Activated T-cell treated with anti-CD3 and anti-CD28 coated beads, Interleukin-2, amount 50 U/mL, for 4 hours (primary cell): ENCODE data around the gene ISOC2. TPM values are rescaled to one million over a fixed set of nuclear protein-coding genes. Genes with fewer than 3 reads are reported as not detected.
"Not testable (repeated sequence)": the region's sequence is repeated elsewhere in the genome, so short reads cannot be mapped to it uniquely, and the experiment has no call there.

Experiments
- ATAC-seq, 2 donors: fragments of 200-7000 bp; cut with Tn5 transposase; one replicate each; pipeline ENCODE4 v1.10.0; 2021
- DNase-seq: peaks from one replicate; pipeline ENCODE4 v3.0.0-alpha.2; 2020
- H3K27me3 Mint-ChIP-seq: one replicate; pipeline ENCODE4 v1.8.0; 2021; ENCODE audit warnings: low read depth, mixed read lengths
- H3K36me3 Mint-ChIP-seq: one replicate; pipeline ENCODE4 v1.8.0; 2022; ENCODE audit warnings: mixed read lengths; ENCODE audit not compliant: insufficient read depth
- H3K4me1 Mint-ChIP-seq: one replicate; pipeline ENCODE4 v1.8.0; 2021; ENCODE audit warnings: low read depth, mixed read lengths
- H3K4me3 Mint-ChIP-seq: one replicate; pipeline ENCODE4 v1.8.0; 2021; ENCODE audit warnings: mild to moderate bottlenecking, moderate library complexity, mixed read lengths
- H3K9me3 Mint-ChIP-seq: one replicate; pipeline ENCODE4 v1.8.0; 2021; ENCODE audit warnings: mixed read lengths
- total RNA-seq, 3 donors: library from RNA; stranded (reverse); gene quantifications; one replicate each; pipeline ENCODE4 v1.2.1, GENCODE V29; 2021

Gene ISOC2
- total RNA-seq, 3 donors from 2014 or later = 63.2 to 65.1 (median 64.5) TPM

GRCh38 chr19:55448175-55448490 lies 13.3 kb downstream of the ISOC2 start:
- not testable (repeated sequence) for H3K9me3 Mint-ChIP-seq, H3K4me3 Mint-ChIP-seq, ATAC-seq, DNase-seq, H3K36me3 Mint-ChIP-seq
- Mint-ChIP-seq H3K4me1 (peaks cover 12% of the 10 kb centered on the region), H3K27me3 (peaks cover 44% of the 10 kb centered on the region)

- no peak for DNase-seq
- H3K27me3 Mint-ChIP-seq = peaks cover 43% of the 10 kb centered on the region
Observed at GRCh38 chr19:55447421-55448174, 13.8 kb downstream of the ISOC2 start.

GRCh38 chr19:55446060-55446459 lies 15.4 kb downstream of the ISOC2 start:
- Mint-ChIP-seq H3K36me3 (no peaks in the 10 kb centered on the region), H3K4me3 (no peak overlapping the region), H3K4me1 (peaks cover 18% of the 10 kb centered on the region), H3K27me3 (peaks cover 50% of the 10 kb centered on the region), H3K9me3 (no peaks in the 10 kb centered on the region)
- ATAC-seq (no peak), DNase-seq (no peak)

More at GRCh38 chr19:55447421-55448174, 13.8 kb downstream of the ISOC2 start:
- Mint-ChIP-seq H3K4me3 (no peak overlapping the region), H3K36me3 (no peaks in the 10 kb centered on the region), H3K4me1 (peaks cover 12% of the 10 kb centered on the region), H3K9me3 (no peaks in the 10 kb centered on the region)
- ATAC-seq = no peak

GRCh38 chr19:55444646-55445045 lies 16.8 kb downstream of the ISOC2 start:
- H3K4me3 Mint-ChIP-seq = no peak overlapping the region
- no peaks in the 10 kb centered on the region for H3K36me3 Mint-ChIP-seq
- DNase-seq (no peak), ATAC-seq (no peak)
- H3K4me1 Mint-ChIP-seq = peaks cover 22% of the 10 kb centered on the region
- H3K9me3 Mint-ChIP-seq = no peaks in the 10 kb centered on the region
- H3K27me3 Mint-ChIP-seq = peaks cover 52% of the 10 kb centered on the region

GRCh38 chr19:55443824-55444480 lies 17.5 kb downstream of the ISOC2 start:
- Mint-ChIP-seq H3K4me1 (peaks cover 22% of the 10 kb centered on the region), H3K36me3 (no peaks in the 10 kb centered on the region), H3K27me3 (peaks cover 59% of the 10 kb centered on the region), H3K4me3 (no peak overlapping the region), H3K9me3 (no peaks in the 10 kb centered on the region)
- no peak for ATAC-seq
- no peak for DNase-seq

- Mint-ChIP-seq H3K9me3 (no peaks in the 10 kb centered on the region), H3K4me3 (peak within 1 kb of the TSS; percentile 26), H3K36me3 (no peaks in the 10 kb centered on the region), H3K4me1 (peaks cover 22% of the 10 kb centered on the region), H3K27me3 (peaks cover 67% of the 10 kb centered on the region)
- ATAC-seq (no peak), DNase-seq (no peak)
Observed at GRCh38 chr19:55443045-55443823, 18.2 kb downstream of the ISOC2 start, which contains the start of gene SHISA7. SHISA7 (minus strand) TSS chr19:55443300; CDS start chr19:55442863, 437 bp downstream.

GRCh38 chr19:55442372-55442961 lies 19.0 kb downstream of the ISOC2 start:
- Mint-ChIP-seq H3K4me1 (peaks cover 22% of the 10 kb centered on the region), H3K9me3 (no peaks in the 10 kb centered on the region), H3K36me3 (no peaks in the 10 kb centered on the region), H3K27me3 (peaks cover 71% of the 10 kb centered on the region), H3K4me3 (no peak overlapping the region)
- DNase-seq (no peak), ATAC-seq (peak; percentile 53 to 55)

GRCh38 chr19:55441692-55442321 lies 19.6 kb downstream of the ISOC2 start:
- H3K36me3 Mint-ChIP-seq = no peaks in the 10 kb centered on the region
- peaks cover 77% of the 10 kb centered on the region for H3K27me3 Mint-ChIP-seq
- ATAC-seq = peak; percentile 34 to 45
- H3K9me3 Mint-ChIP-seq = no peaks in the 10 kb centered on the region
- no peak for DNase-seq
- peak overlapping the region; percentile 7 for H3K4me3 Mint-ChIP-seq
- H3K4me1 Mint-ChIP-seq = peaks cover 22% of the 10 kb centered on the region

- ATAC-seq = no peak
- Mint-ChIP-seq H3K4me1 (peaks cover 22% of the 10 kb centered on the region), H3K27me3 (peaks cover 80% of the 10 kb centered on the region), H3K9me3 (no peaks in the 10 kb centered on the region), H3K36me3 (no peaks in the 10 kb centered on the region), H3K4me3 (peak overlapping the region; percentile 7)
- DNase-seq = no peak
Observed at GRCh38 chr19:55441319-55441691, 20.1 kb downstream of the ISOC2 start.

- peak overlapping the region; percentile 0 for H3K4me3 Mint-ChIP-seq
- H3K36me3 Mint-ChIP-seq = no peaks in the 10 kb centered on the region
- DNase-seq (no peak), ATAC-seq (no peak)
- no peaks in the 10 kb centered on the region for H3K9me3 Mint-ChIP-seq
- H3K27me3 Mint-ChIP-seq = peaks cover 74% of the 10 kb centered on the region
- peaks cover 22% of the 10 kb centered on the region for H3K4me1 Mint-ChIP-seq
Observed at GRCh38 chr19:55440411-55441105, 20.9 kb downstream of the ISOC2 start.

- H3K4me3 Mint-ChIP-seq = no peak overlapping the region
- peaks cover 22% of the 10 kb centered on the region for H3K4me1 Mint-ChIP-seq
- DNase-seq = no peak
- ATAC-seq = no peak
- no peaks in the 10 kb centered on the region for H3K9me3 Mint-ChIP-seq
- peaks cover 60% of the 10 kb centered on the region for H3K27me3 Mint-ChIP-seq
- H3K36me3 Mint-ChIP-seq = no peaks in the 10 kb centered on the region
Observed at GRCh38 chr19:55439052-55439451, 22.4 kb downstream of the ISOC2 start.

- Mint-ChIP-seq H3K27me3 (peaks cover 53% of the 10 kb centered on the region), H3K9me3 (no peaks in the 10 kb centered on the region), H3K4me1 (peaks cover 15% of the 10 kb centered on the region), H3K36me3 (no peaks in the 10 kb centered on the region), H3K4me3 (no peak overlapping the region)
- ATAC-seq = no peak
- DNase-seq = no peak
Observed at GRCh38 chr19:55437410-55437809, 24.0 kb downstream of the ISOC2 start.

- Mint-ChIP-seq H3K4me3 (no peak overlapping the region), H3K4me1 (peaks cover 12% of the 10 kb centered on the region), H3K27me3 (peaks cover 57% of the 10 kb centered on the region), H3K36me3 (no peaks in the 10 kb centered on the region), H3K9me3 (no peaks in the 10 kb centered on the region)
- DNase-seq (no peak), ATAC-seq (no peak)
Observed at GRCh38 chr19:55436847-55437246, 24.6 kb downstream of the ISOC2 start.
